ENCODE measurements around the gene CTDSPL. TPM values are rescaled to one million over a fixed set of nuclear protein-coding genes. Genes with fewer than 3 reads are reported as not detected.

The CTDSPL gene
- total RNA-seq, 1 experiment from 2014 or later, result 81.9 TPM

- BruUV-seq (replicated peaks), result no TSS peak
- no peak for TF ChIP-seq CTCF (IDR thresholded peaks at IDR 0.05; ENCODE audit: unreplicated experiment)
- H3K4me1 Mint-ChIP-seq (ENCODE audit: low read depth, unreplicated experiment), result peaks cover 10% of the 10 kb centered on the region
- CTCF ChIA-PET, result no interaction called here
- no peak overlapping the region for H3K27ac Mint-ChIP-seq (ENCODE audit: unreplicated experiment)
- no peak overlapping the region for H3K4me3 Mint-ChIP-seq (ENCODE audit: low read depth, unreplicated experiment)
- H3K9me3 Mint-ChIP-seq (ENCODE audit: low read depth, unreplicated experiment), result no peaks in the 10 kb centered on the region
- intact Hi-C loops (cut with micrococcal nuclease; ENCODE audit: unreplicated experiment), result no loop called here
- no peak for DNase-seq
- no peaks in the 10 kb centered on the region for H3K36me3 Mint-ChIP-seq (ENCODE audit: insufficient read depth, unreplicated experiment)
- H3K27me3 Mint-ChIP-seq (ENCODE audit: unreplicated experiment), result no peaks in the 10 kb centered on the region
These were observed 156.0 kb downstream of the CTDSPL start for GRCh38 chr3:38017445-38018295.

- Mint-ChIP-seq H3K27ac (ENCODE audit: unreplicated experiment) (no peak overlapping the region), H3K36me3 (ENCODE audit: insufficient read depth, unreplicated experiment) (peaks cover under 1% of the 10 kb centered on the region), H3K4me1 (ENCODE audit: low read depth, unreplicated experiment) (peaks cover 14% of the 10 kb centered on the region), H3K27me3 (ENCODE audit: unreplicated experiment) (no peaks in the 10 kb centered on the region), H3K9me3 (ENCODE audit: low read depth, unreplicated experiment) (no peaks in the 10 kb centered on the region), H3K4me3 (ENCODE audit: low read depth, unreplicated experiment) (no peak overlapping the region)
- TF ChIP-seq CTCF (IDR thresholded peaks at IDR 0.05; ENCODE audit: unreplicated experiment), result no peak
- intact Hi-C loops (cut with micrococcal nuclease; ENCODE audit: unreplicated experiment), result no loop called here
- BruUV-seq (replicated peaks), result no TSS peak
- CTCF ChIA-PET, result no interaction called here
- no peak for DNase-seq
These were observed 156.9 kb downstream of the CTDSPL start for GRCh38 chr3:38018296-38019266.

- H3K27ac Mint-ChIP-seq (ENCODE audit: unreplicated experiment), result no peak overlapping the region
- no peak for DNase-seq
- no TSS peak for BruUV-seq (replicated peaks)
- intact Hi-C loops (cut with micrococcal nuclease; ENCODE audit: unreplicated experiment), result no loop called here
- H3K4me3 Mint-ChIP-seq (ENCODE audit: low read depth, unreplicated experiment), result no peak overlapping the region
- no peaks in the 10 kb centered on the region for H3K9me3 Mint-ChIP-seq (ENCODE audit: low read depth, unreplicated experiment)
- CTCF ChIA-PET, result no interaction called here
- TF ChIP-seq CTCF (IDR thresholded peaks at IDR 0.05; ENCODE audit: unreplicated experiment), result no peak
- peaks cover 19% of the 10 kb centered on the region for H3K4me1 Mint-ChIP-seq (ENCODE audit: low read depth, unreplicated experiment)
- H3K36me3 Mint-ChIP-seq (ENCODE audit: insufficient read depth, unreplicated experiment), result peaks cover 12% of the 10 kb centered on the region
- no peaks in the 10 kb centered on the region for H3K27me3 Mint-ChIP-seq (ENCODE audit: unreplicated experiment)
These were observed 158.1 kb downstream of the CTDSPL start for GRCh38 chr3:38019658-38020341.

- intact Hi-C loops (cut with micrococcal nuclease; ENCODE audit: unreplicated experiment), result no loop called here
- CTCF ChIA-PET, result no interaction called here
- Mint-ChIP-seq H3K36me3 (ENCODE audit: insufficient read depth, unreplicated experiment) (peaks cover 18% of the 10 kb centered on the region), H3K27me3 (ENCODE audit: unreplicated experiment) (no peaks in the 10 kb centered on the region), H3K9me3 (ENCODE audit: low read depth, unreplicated experiment) (no peaks in the 10 kb centered on the region), H3K4me3 (ENCODE audit: low read depth, unreplicated experiment) (no peak overlapping the region), H3K27ac (ENCODE audit: unreplicated experiment) (no peak overlapping the region), H3K4me1 (ENCODE audit: low read depth, unreplicated experiment) (peaks cover 21% of the 10 kb centered on the region)
- DNase-seq, result no peak
- no TSS peak for BruUV-seq (replicated peaks)
- no peak for TF ChIP-seq CTCF (IDR thresholded peaks at IDR 0.05; ENCODE audit: unreplicated experiment)
These were observed 158.7 kb downstream of the CTDSPL start for GRCh38 chr3:38020342-38020726.
